H9 (cell line): ENCODE data around the gene ATOSB. TPM values are rescaled to one million over a fixed set of nuclear protein-coding genes. Genes with fewer than 3 reads are reported as not detected.

Experiments
- DNase-seq: peaks from one replicate; pipeline ENCODE4 v3.0.0-alpha.2; 2017
- H2AFZ ChIP-seq: one replicate; pipeline ENCODE4 v1.6.1; 2013; ENCODE audit warnings: mild to moderate bottlenecking, low read length, control low read depth, moderate library complexity
- H2AK5ac ChIP-seq: 2 replicates; pipeline ENCODE4 v1.6.1; 2013; ENCODE audit warnings: low read length, control low read depth, mixed read lengths; ENCODE audit not compliant: insufficient read length
- H2BK120ac ChIP-seq: one replicate; pipeline ENCODE4 v1.6.1; 2013; ENCODE audit warnings: low read depth, mild to moderate bottlenecking, low read length, control low read depth, inconsistent platforms; ENCODE audit not compliant: poor library complexity, severe bottlenecking
- H2BK12ac ChIP-seq: 2 replicates; pipeline ENCODE4 v1.6.1; 2013; ENCODE audit warnings: low read length, control low read depth, mixed read lengths, low read depth; ENCODE audit not compliant: insufficient read length
- H2BK15ac ChIP-seq: 2 replicates; pipeline ENCODE4 v1.6.1; 2013; ENCODE audit warnings: low read depth, low read length, control low read depth
- H2BK20ac ChIP-seq: one replicate; pipeline ENCODE4 v1.6.1; 2013; ENCODE audit warnings: low read depth, mild to moderate bottlenecking, low read length, control low read depth, inconsistent platforms; ENCODE audit not compliant: poor library complexity, severe bottlenecking
- H2BK5ac ChIP-seq: 2 replicates; pipeline ENCODE4 v1.6.1; 2013; ENCODE audit warnings: low read length, control low read depth, mixed read lengths; ENCODE audit not compliant: insufficient read length
- H3K14ac ChIP-seq: 2 replicates; pipeline ENCODE4 v1.6.1; 2013; ENCODE audit warnings: low read length, control low read depth; ENCODE audit not compliant: insufficient read depth
- H3K18ac ChIP-seq: 2 replicates; pipeline ENCODE4 v1.6.1; 2013; ENCODE audit warnings: low read depth, mild to moderate bottlenecking, mixed read lengths, low read length, control low read depth; ENCODE audit not compliant: insufficient read length
- H3K23ac ChIP-seq: 2 replicates; pipeline ENCODE4 v1.6.1; 2013; ENCODE audit warnings: low read length, control low read depth, mixed read lengths, low read depth; ENCODE audit not compliant: insufficient read length
- H3K23me2 ChIP-seq: 2 replicates; pipeline ENCODE4 v1.6.1; 2013; ENCODE audit warnings: low read depth, mild to moderate bottlenecking, mixed read lengths, low read length, control low read depth; ENCODE audit not compliant: insufficient read length, poor library complexity, severe bottlenecking
- H3K27ac ChIP-seq: 2 replicates; pipeline ENCODE4 v1.5.1; 2013; ENCODE audit warnings: low read length, control low read depth, mixed read lengths, low read depth; ENCODE audit not compliant: insufficient read length
- H3K27me3 ChIP-seq: 2 replicates; pipeline ENCODE4 v1.6.1; 2013; ENCODE audit warnings: low read length, control low read depth, inconsistent platforms; ENCODE audit not compliant: insufficient read depth
- H3K4ac ChIP-seq: 2 replicates; pipeline ENCODE4 v1.6.1; 2013; ENCODE audit warnings: low read depth, mild to moderate bottlenecking, control low read depth, inconsistent platforms, low read length, moderate library complexity
- H3K4me1 ChIP-seq: 2 replicates; pipeline ENCODE4 v1.6.1; 2013; ENCODE audit warnings: low read length, control low read depth, inconsistent platforms; ENCODE audit not compliant: insufficient read depth
- H3K4me2 ChIP-seq: 2 replicates; pipeline ENCODE4 v1.6.1; 2013; ENCODE audit warnings: low read length, control low read depth, mixed read lengths; ENCODE audit not compliant: insufficient read length, insufficient read depth
- H3K56ac ChIP-seq: 2 replicates; pipeline ENCODE4 v1.6.1; 2013; ENCODE audit warnings: low read depth, mild to moderate bottlenecking, mixed read lengths, low read length, control low read depth; ENCODE audit not compliant: insufficient read length
- H3K79me1 ChIP-seq: 2 replicates; pipeline ENCODE4 v1.6.1; 2013; ENCODE audit warnings: low read depth, mild to moderate bottlenecking, moderate library complexity, low read length, control low read depth, inconsistent platforms; ENCODE audit not compliant: insufficient read depth, poor library complexity, severe bottlenecking
- H3K79me2 ChIP-seq: 2 replicates; pipeline ENCODE4 v1.6.1; 2013; ENCODE audit warnings: low read length, control low read depth, inconsistent platforms; ENCODE audit not compliant: insufficient read depth
- H3K9ac ChIP-seq: 2 replicates; pipeline ENCODE4 v1.6.1; 2013; ENCODE audit warnings: low read length, control low read depth, mixed read lengths; ENCODE audit not compliant: insufficient read length; ENCODE audit errors: extremely low read depth
- H3K9me3 ChIP-seq: one replicate; pipeline ENCODE4 v1.6.1; 2013; ENCODE audit warnings: low read depth, low read length, inconsistent platforms; ENCODE audit not compliant: control insufficient read depth
- H3T11ph ChIP-seq: one replicate; pipeline ENCODE4 v1.6.1; 2013; ENCODE audit warnings: mild to moderate bottlenecking, low read length, control low read depth, inconsistent platforms
- H4K20me1 ChIP-seq: one replicate; pipeline ENCODE4 v1.6.1; 2013; ENCODE audit not compliant: control insufficient read depth, insufficient read length, insufficient read depth
- H4K5ac ChIP-seq: 2 replicates; pipeline ENCODE4 v1.6.1; 2013; ENCODE audit warnings: low read depth, mild to moderate bottlenecking, mixed read lengths, low read length, control low read depth; ENCODE audit not compliant: insufficient read length
- H4K8ac ChIP-seq: replicated peaks from 2 replicates; pipeline ENCODE4 v1.6.1; 2013; ENCODE audit warnings: low read length, control low read depth, mixed read lengths, low read depth; ENCODE audit not compliant: insufficient read length
- H4K91ac ChIP-seq: 2 replicates; pipeline ENCODE4 v1.6.1; 2013; ENCODE audit warnings: low read depth, mild to moderate bottlenecking, moderate library complexity, mixed read lengths, low read length, control low read depth; ENCODE audit not compliant: insufficient read length
- H3K27ac Mint-ChIP-seq, 3 experiments: 2 replicates in 2 of 3; 3 replicates in 1 of 3; pipeline ENCODE4 v1.8.0; 2020 to 2021; ENCODE audit warnings: mixed read lengths in 3 of 3, mild to moderate bottlenecking in 1 of 3, moderate library complexity in 1 of 3
- H3K27me3 Mint-ChIP-seq: 2 replicates; pipeline ENCODE4 v1.8.0; 2021; ENCODE audit warnings: low read depth, mild to moderate bottlenecking, moderate library complexity, mixed read lengths
- H3K36me3 Mint-ChIP-seq, 3 experiments: 2 replicates in 2 of 3; 3 replicates in 1 of 3; pipeline ENCODE4 v1.8.0; 2020 to 2021; ENCODE audit warnings: low read depth in 3 of 3, mixed read lengths in 3 of 3; ENCODE audit not compliant: insufficient read depth in 1 of 3
- H3K4me1 Mint-ChIP-seq, 2 experiments: 2 replicates each; pipeline ENCODE4 v1.8.0; 2020; ENCODE audit warnings: mixed read lengths in 2 of 2
- H3K4me3 Mint-ChIP-seq, 2 experiments: 2 replicates in 1 of 2; 3 replicates in 1 of 2; pipeline ENCODE4 v1.8.0; 2020 to 2021; ENCODE audit warnings: mild to moderate bottlenecking in 2 of 2, mixed read lengths in 2 of 2, moderate library complexity in 1 of 2
- H3K9me3 Mint-ChIP-seq, 2 experiments: 2 replicates in 1 of 2; 3 replicates in 1 of 2; pipeline ENCODE4 v1.8.0; 2020; ENCODE audit warnings: mild to moderate bottlenecking in 2 of 2, mixed read lengths in 2 of 2, moderate library complexity in 1 of 2
- CTCF ChIP-seq: fragments of 200-600 bp; sonication (generic); conservative IDR thresholded peaks from 3 replicates; pipeline ENCODE4 v1.8.0; 2021; ENCODE audit warnings: antibody characterized with exemption, mild to moderate bottlenecking
- WGBS: extraction: QIAGEN DNeasy Blood & Tissue Kit; methylation state at CpG from one replicate; pipeline ENCODE4 v1.1.7; 2013; ENCODE audit warnings: missing lambda C conversion rate, low lambda C conversion rate, mixed read lengths; ENCODE audit not compliant: insufficient read length; ENCODE audit errors: extremely low coverage; 5-methylcytosine and 5-hydroxymethylcytosine counted together
- total RNA-seq: library from RNA; stranded (reverse); gene quantifications from 2 replicates; pipeline ENCODE4 v1.2.1, GENCODE V29; 2021

The ATOSB gene
- total RNA-seq, 1 experiment from 2014 or later: 5.6 TPM

- no peak overlapping the region for H2BK15ac ChIP-seq
- no peak overlapping the region for H3K27ac Mint-ChIP-seq
- peaks cover 15% of the 10 kb centered on the region for H3K9me3 ChIP-seq
- no peak overlapping the region for H3T11ph ChIP-seq
- no peak overlapping the region for H2BK120ac ChIP-seq
- H3K56ac ChIP-seq: no peak overlapping the region
- no peaks in the 10 kb centered on the region for H3K79me2 ChIP-seq
- no peak overlapping the region for H2BK20ac ChIP-seq
- H3K4me3 Mint-ChIP-seq: no peak overlapping the region
- TF ChIP-seq CTCF: no peak
- no peak overlapping the region for H3K23ac ChIP-seq
- H3K79me1 ChIP-seq: no peaks in the 10 kb centered on the region
- no peak overlapping the region for H2AFZ ChIP-seq
- DNase-seq: no peak
- peaks cover 9 to 16% (median 15%) of the 10 kb centered on the region in 3 experiments; a peak in 6 of 7 replicates for H3K36me3 Mint-ChIP-seq
- peaks cover 0 to 5% of the 10 kb centered on the region in 2 experiments; a peak in 2 of 4 replicates for H3K4me1 Mint-ChIP-seq
- H3K9me3 Mint-ChIP-seq: peaks cover 34 to 52% of the 10 kb centered on the region in 2 experiments
- no peak overlapping the region for H3K14ac ChIP-seq
- no peak overlapping the region for H4K8ac ChIP-seq
- H3K27ac ChIP-seq: no peak overlapping the region
- no peak overlapping the region for H4K5ac ChIP-seq
- H3K18ac ChIP-seq: no peak overlapping the region
- H4K20me1 ChIP-seq: no peaks in the 10 kb centered on the region
- H3K27me3 Mint-ChIP-seq: peaks cover 7% of the 10 kb centered on the region
- H3K4me1 ChIP-seq: no peaks in the 10 kb centered on the region
- H3K9ac ChIP-seq: no peak overlapping the region
- no peak overlapping the region for H2BK5ac ChIP-seq
- no peak overlapping the region for H2AK5ac ChIP-seq
- no peak overlapping the region for H2BK12ac ChIP-seq
- no peak overlapping the region for H3K4ac ChIP-seq
- no peak overlapping the region for H4K91ac ChIP-seq
- H3K27me3 ChIP-seq: no peaks in the 10 kb centered on the region
- no peaks in the 10 kb centered on the region for H3K23me2 ChIP-seq
- H3K4me2 ChIP-seq: no peak overlapping the region
- no CpG with 5 or more reads among the region's 2 CpGs for WGBS
Observed at GRCh38 chr9:35140093-35140492, 24.4 kb upstream of the ATOSB start.
